Activated CD8-positive, alpha-beta memory T cell treated with anti-CD3 and anti-CD28 coated beads for 1 hour (primary cell): ENCODE results near the gene TTC28.
"Not testable (repeated sequence)": the region's sequence is repeated elsewhere in the genome, so short reads cannot be mapped to it uniquely, and the experiment has no call there.

ENCODE experiments used
- DNase-seq, 2 donors: peaks; one replicate each; pipeline ENCODE4 v3.0.0-alpha.2; 2020; ENCODE audit warnings: low read depth in 1 of 2; ENCODE audit errors: extremely low read depth in 1 of 2

TTC28 gene

GRCh38 chr22:28607795-28608194 is 71.8 kb downstream of the TTC28 start:
- DNase-seq, result no peak

- DNase-seq, result no peak
These were observed 74.5 kb downstream of the TTC28 start for GRCh38 chr22:28604966-28605761.

GRCh38 chr22:28601915-28602314 is 77.7 kb downstream of the TTC28 start:
- DNase-seq, result no peak

GRCh38 chr22:28600546-28601143 is 79.0 kb downstream of the TTC28 start:
- no peak for DNase-seq

GRCh38 chr22:28599693-28600092 is 79.9 kb downstream of the TTC28 start:
- no peak for DNase-seq

GRCh38 chr22:28597665-28598064 is 82.0 kb downstream of the TTC28 start:
- no peak for DNase-seq

GRCh38 chr22:28594797-28595462 is 84.7 kb downstream of the TTC28 start:
- DNase-seq, result no peak

GRCh38 chr22:28594076-28594796 is 85.4 kb downstream of the TTC28 start:
- no peak for DNase-seq

- DNase-seq, result no peak
These were observed 86.3 kb downstream of the TTC28 start for GRCh38 chr22:28593299-28593698.

- DNase-seq, result no peak
These were observed 90.4 kb downstream of the TTC28 start for GRCh38 chr22:28589102-28589750.

- no peak for DNase-seq
These were observed 94.3 kb downstream of the TTC28 start for GRCh38 chr22:28585324-28585723.

- DNase-seq, result no peak
These were observed 96.8 kb downstream of the TTC28 start for GRCh38 chr22:28582806-28583205.

- DNase-seq, result no peak
These were observed 98.6 kb downstream of the TTC28 start for GRCh38 chr22:28581016-28581415.

GRCh38 chr22:28576162-28576561 is 103.5 kb downstream of the TTC28 start:
- no peak for DNase-seq

- DNase-seq, result no peak
These were observed 105.4 kb downstream of the TTC28 start for GRCh38 chr22:28574159-28574788.

GRCh38 chr22:28570696-28571373 is 108.8 kb downstream of the TTC28 start:
- no peak for DNase-seq

GRCh38 chr22:28568974-28569373 is 110.7 kb downstream of the TTC28 start:
- not testable (repeated sequence) for DNase-seq

- no peak for DNase-seq
These were observed 111.5 kb downstream of the TTC28 start for GRCh38 chr22:28568099-28568498.

GRCh38 chr22:28566920-28567499 is 112.6 kb downstream of the TTC28 start:
- not testable (repeated sequence) for DNase-seq
